A549 treated with AZD9567 at 1 μM for 4 hours (cell line): ENCODE results near the gene FAM174C. TPM values are rescaled to one million over a fixed set of nuclear protein-coding genes. Genes with fewer than 3 reads are reported as not detected.

Experiments
- total RNA-seq: library from RNA; stranded (reverse); fragments of 200-300 nt; extraction: Qiagen RNA extraction; gene quantifications from 5 replicates; pipeline ENCODE4 v1.2.3, GENCODE V29; 2022; ENCODE audit not compliant: insufficient read depth

FAM174C gene
- total RNA-seq, result 41.0 to 95.6 TPM (median 76.7 TPM) in 5 replicates

GRCh38 chr19:1275260-1275975 lies at the start of gene FAM174C:
Gene FAM174C (plus strand): TSS chr19:1275530. CDS start chr19:1275550, 20 bp downstream.

GRCh38 chr19:1237754-1238368 lies 37.5 kb upstream of the FAM174C start, which contains the start of gene CBARP:
Gene CBARP (minus strand): TSS chr19:1238005. CDS start chr19:1236100, 1,905 bp downstream.

GRCh38 chr19:1241417-1242095 lies 33.8 kb upstream of the FAM174C start, which contains the start of gene ATP5F1D:
Gene ATP5F1D (plus strand): TSS chr19:1241751. CDS start chr19:1241851, 100 bp downstream.

GRCh38 chr19:1248139-1248785 lies 27.1 kb upstream of the FAM174C start, which contains the start of gene MIDN:
Gene MIDN (plus strand): TSS chr19:1248583. CDS start chr19:1250297, 1,714 bp downstream.

GRCh38 chr19:1269065-1269477 lies 6.3 kb upstream of the FAM174C start, which contains the start of gene CIRBP:
Gene CIRBP (plus strand): TSS chr19:1269332. CDS start chr19:1270934, 1,602 bp downstream.

GRCh38 chr19:1285737-1286360 lies 10.5 kb downstream of the FAM174C start, which contains the start of gene EFNA2:
Gene EFNA2 (plus strand): TSS chr19:1285873. CDS start chr19:1286169, 296 bp downstream.

Other genes starting within 250 kb of the FAM174C start
- 59.2 to 96.5 TPM (median 67.0 TPM) in 5 replicates for gene CNN2, start 248.9 kb upstream of the FAM174C start, total RNA-seq
- gene ABCA7, start 235.4 kb upstream of the FAM174C start, total RNA-seq, result 11.2 to 16.3 TPM (median 13.7 TPM) in 5 replicates
- 2.6 to 3.2 TPM (median 2.9 TPM) in 5 replicates for gene ARHGAP45, start 208.4 kb upstream of the FAM174C start, total RNA-seq
- 209 to 249 TPM (median 237 TPM) in 5 replicates for gene POLR2E, start 180.2 kb upstream of the FAM174C start, total RNA-seq
- 423 to 497 TPM (median 483 TPM) in 5 replicates for gene GPX4, start 171.5 kb upstream of the FAM174C start, total RNA-seq
- 21.9 to 34.8 TPM (median 32.8 TPM) in 5 replicates for gene SBNO2, start 101.3 kb upstream of the FAM174C start, total RNA-seq
- gene STK11, start 69.8 kb upstream of the FAM174C start, total RNA-seq, result 23.6 to 38.2 TPM (median 35.2 TPM) in 5 replicates
- 4.1 to 4.9 TPM (median 4.9 TPM) in 5 replicates for gene CBARP, start 37.5 kb upstream of the FAM174C start, total RNA-seq
- 73.2 to 172 TPM (median 163 TPM) in 5 replicates for gene ATP5F1D, start 33.8 kb upstream of the FAM174C start, total RNA-seq
- gene MIDN, start 26.9 kb upstream of the FAM174C start, total RNA-seq, result 37.1 to 51.8 TPM (median 48.1 TPM) in 5 replicates
- gene CIRBP, start 6.2 kb upstream of the FAM174C start, total RNA-seq, result 117 to 198 TPM (median 123 TPM) in 5 replicates
- gene EFNA2, start 10.3 kb downstream of the FAM174C start, total RNA-seq, result 1.1 to 2.1 TPM (median 1.6 TPM) in 4 of 5 replicates, not detected in the other
- 72.8 to 98.9 TPM (median 75.7 TPM) in 5 replicates for gene NDUFS7, start 108.4 kb downstream of the FAM174C start, total RNA-seq
- gene GAMT, start 126.0 kb downstream of the FAM174C start, total RNA-seq, result 32.7 to 46.1 TPM (median 41.7 TPM) in 5 replicates
- gene DAZAP1, start 132.1 kb downstream of the FAM174C start, total RNA-seq, result 66.2 to 95.9 TPM (median 93.7 TPM) in 5 replicates
- 1,367 to 2,061 TPM (median 1,872 TPM) in 5 replicates for gene RPS15, start 162.9 kb downstream of the FAM174C start, total RNA-seq
- 1.5 to 8.3 TPM (median 1.8 TPM) in 5 replicates for gene APC2, start 174.6 kb downstream of the FAM174C start, total RNA-seq
- gene C19orf25, start 203.7 kb downstream of the FAM174C start, total RNA-seq, result 10.1 to 21.7 TPM (median 20.5 TPM) in 5 replicates
- 0.73 to 1.1 TPM (median 0.99 TPM) in 4 of 5 replicates, not detected in the other for gene PCSK4, start 214.8 kb downstream of the FAM174C start, total RNA-seq
- 4.8 to 6.0 TPM (median 5.1 TPM) in 5 replicates for gene REEP6, start 215.7 kb downstream of the FAM174C start, total RNA-seq
- gene ADAMTSL5, start 237.5 kb downstream of the FAM174C start, total RNA-seq, result 3.1 to 7.3 TPM (median 3.5 TPM) in 5 replicates
- 0.03 to 0.06 TPM (median 0.03 TPM) in 3 of 5 replicates, not detected in the others for gene PLK5, start 248.5 kb downstream of the FAM174C start, total RNA-seq